ENCODE results near the gene TMEM72. TPM values are rescaled to one million over a fixed set of nuclear protein-coding genes. Genes with fewer than 3 reads are reported as not detected.

TMEM72 gene
- total RNA-seq, 1 experiment from 2014 or later = not detected

GRCh38 chr10:44909910-44910309 is 1.2 kb upstream of the TMEM72 start:
- POLR2A ChIA-PET = no interaction called here
- no peak overlapping the region for H3K4me3 ChIP-seq (replicated peaks in 1 of 2; ENCODE audit: low read depth in 1 of 2, low read length in 2 of 2)
- no peak for DNase-seq (ENCODE audit: low read depth, low spot score)
- no peaks in the 10 kb centered on the region for H4K20me1 ChIP-seq (ENCODE audit: insufficient read depth)
- H3K9me2 ChIP-seq (ENCODE audit: insufficient read depth) = no peaks in the 10 kb centered on the region
- RAD21 ChIA-PET (ENCODE audit: low non-redundant PET in 1 of 2, low total read pairs in 2 of 2, uncharacterized antibody in 2 of 2, unreplicated experiment in 2 of 2) = no interaction called here
- no peak overlapping the region for H3K9ac ChIP-seq (ENCODE audit: low read length)
- H3K27ac ChIP-seq (ENCODE audit: low read depth, low read length) = no peak overlapping the region
- no TSS peak for BruUV-seq (replicated peaks)
- no peak overlapping the region for H2AFZ ChIP-seq (ENCODE audit: low read depth, low read length, poor library complexity, severe bottlenecking)
- no peaks in the 10 kb centered on the region for H3K9me3 ChIP-seq (ENCODE audit: control insufficient read depth in 1 of 2, insufficient read depth in 1 of 2, low read depth in 1 of 2, low read length in 2 of 2)
- H3K36me3 ChIP-seq (ENCODE audit: control insufficient read depth in 1 of 2, insufficient read depth in 2 of 2, low read length in 2 of 2) = no peaks in the 10 kb centered on the region
- intact Hi-C loops (cut with micrococcal nuclease) = no loop called here
- no peak for ATAC-seq
- CTCF ChIA-PET = no interaction called here
- no peak for TF ChIP-seq ZBTB33 (IDR thresholded peaks at IDR 0.05; ENCODE audit: extremely low read depth, insufficient replicate concordance, low read length)
- no peak for TF ChIP-seq SRF (IDR thresholded peaks at IDR 0.05; ENCODE audit: low read depth)
- no peak for TF ChIP-seq ZNF274 (IDR thresholded peaks at IDR 0.05; ENCODE audit: low read depth, low read length)
- TF ChIP-seq POLR2A (IDR thresholded peaks at IDR 0.05; ENCODE audit: borderline replicate concordance, extremely low read depth, insufficient read depth, insufficient read length) = no peak
- no peak for TF ChIP-seq ATF3 (IDR thresholded peaks at IDR 0.05)
- no peak for TF ChIP-seq ZFX (IDR thresholded peaks at IDR 0.05)
- TF ChIP-seq FOSL1 (IDR thresholded peaks at IDR 0.05; ENCODE audit: low read depth) = no peak
- TF ChIP-seq JUND (IDR thresholded peaks at IDR 0.05) = no peak
- TF ChIP-seq CEBPB (IDR thresholded peaks at IDR 0.05; ENCODE audit: low read depth) = no peak
- TF ChIP-seq ELF1 (IDR thresholded peaks at IDR 0.05; ENCODE audit: borderline replicate concordance, low read depth) = no peak
- no peak for TF ChIP-seq REST (IDR thresholded peaks at IDR 0.05; ENCODE audit: low read depth)
- TF ChIP-seq EGR1 (IDR thresholded peaks at IDR 0.05; ENCODE audit: low read depth) = no peak
- TF ChIP-seq TCF7L2 (IDR thresholded peaks at IDR 0.05; ENCODE audit: borderline replicate concordance, extremely low read depth, insufficient read depth, insufficient read length) = no peak
- no peak for TF ChIP-seq POLR2AphosphoS5 (IDR thresholded peaks at IDR 0.05; ENCODE audit: low read depth, low read length)
- TF ChIP-seq SP1 (IDR thresholded peaks at IDR 0.05; ENCODE audit: low read depth) = no peak
- H3K4me2 ChIP-seq (ENCODE audit: low read length) = no peak overlapping the region
- H3K27me3 ChIP-seq (ENCODE audit: insufficient read depth, low read length) = peaks cover 24% of the 10 kb centered on the region; the same call in 1 of the 2 replicates
- no peaks in the 10 kb centered on the region for H3K79me2 ChIP-seq (ENCODE audit: insufficient read depth, low read length)
- peaks cover 7 to 13% of the 10 kb centered on the region in 2 experiments; a peak in 2 of 4 replicates for H3K4me1 ChIP-seq (ENCODE audit: control insufficient read depth in 1 of 2, insufficient read depth in 2 of 2, low read length in 2 of 2)

Measured in HCT116 (cell line).